Body of pancreas (tissue), 4 donors: ENCODE results near the gene THAP8. TPM values are rescaled to one million over a fixed set of nuclear protein-coding genes. Genes with fewer than 3 reads are reported as not detected.
A peak's percentile ranks its signal among the peaks of the same experiment; 100 is the strongest.

Source experiments
- ATAC-seq: fragments of 150-250 bp; one replicate; pipeline ENCODE4 v1.9.1; 2016
- DNase-seq, 4 donors: peaks; one replicate each; pipeline ENCODE4 v3.0.0-alpha.2; 2019
- H3K27ac ChIP-seq, 4 donors: fragments of 200-600 bp; sonication (generic); 1 replicate in 3 of 4; 2 replicates in 1 of 4; pipeline versions ENCODE4 v1.5.1 to v1.6.1; 2016 to 2019; ENCODE audit warnings: mild to moderate bottlenecking in 1 of 4, mixed read lengths in 1 of 4, moderate library complexity in 1 of 4
- H3K27me3 ChIP-seq, 2 donors: fragments of 200-600 bp; sonication (generic); one replicate each; pipeline ENCODE4 v1.6.0; 2016; ENCODE audit warnings: mild to moderate bottlenecking in 1 of 2
- H3K36me3 ChIP-seq, 2 donors: fragments of 200-600 bp; sonication (generic); replicated peaks in 1 of 2; 2 replicates each; pipeline ENCODE4 v1.5.1; 2016; ENCODE audit warnings: low read depth in 2 of 2; ENCODE audit not compliant: insufficient read depth in 1 of 2
- H3K4me1 ChIP-seq: fragments of 200-600 bp; sonication (generic); one replicate; pipeline ENCODE4 v1.6.0; 2016
- H3K4me3 ChIP-seq, 2 donors: fragments of 200-600 bp; sonication (generic); 1 replicate in 1 of 2; 2 replicates in 1 of 2; pipeline ENCODE4 v1.5.1; 2016 to 2019
- H3K9me3 ChIP-seq, 3 donors: fragments of 200-600 bp; sonication (generic); 1 replicate in 2 of 3; 2 replicates in 1 of 3; pipeline ENCODE4 v1.5.1; 2016
- CTCF ChIP-seq, 7 experiments: fragments of 450-650 bp in 4 of 7; fragments of 200-600 bp in 3 of 7; sonication (generic) in 3 of 7; IDR thresholded peaks; one replicate each; pipeline ENCODE4 v1.5.1; 2016 to 2019; ENCODE audit warnings: antibody characterized with exemption in 7 of 7
- POLR2A ChIP-seq, 3 donors: fragments of 450-650 bp; IDR thresholded peaks; one replicate each; pipeline ENCODE4 v1.6.1; 2016; ENCODE audit warnings: antibody characterized with exemption in 3 of 3, mild to moderate bottlenecking in 2 of 3
- WGBS, 2 donors: methylation state at CpG; one replicate each; pipeline ENCODE4 v1.1.5; 2017; 5-methylcytosine and 5-hydroxymethylcytosine counted together
- intact Hi-C: fragments of 100-400 bp; cut with DNase I; formaldehyde crosslinking; loops from one replicate; pipeline ENCODE4 v1.15.1; 2023
- total RNA-seq, 2 donors: library from RNA; depleted of rRNA; stranded (reverse); fragments of >200 nt; gene quantifications; one replicate each; pipeline ENCODE4 v1.1.0, GENCODE V29; 2016

Gene THAP8
- total RNA-seq, 2 donors from 2014 or later = 1.3 to 6.0 TPM

- intact Hi-C loops = no loop called here
Measured at GRCh38 chr19:35996777-35997176, 57.3 kb downstream of the THAP8 start.

GRCh38 chr19:35995048-35995993 is 58.8 kb downstream of the THAP8 start, which contains the start of gene SDHAF1:
SDHAF1 (plus strand) TSS chr19:35995188; CDS start chr19:35995275, 87 bp downstream.
- no peaks in the 10 kb centered on the region for H3K27me3 ChIP-seq
- H3K4me1 ChIP-seq = peaks cover 42% of the 10 kb centered on the region
- H3K27ac ChIP-seq = peak within 1 kb of the TSS; percentile 60 to 92 (median 81)
- no peaks in the 10 kb centered on the region for H3K36me3 ChIP-seq
- 1 to 4% methylated on average over 5 to 96 of the region's 97 CpGs for WGBS, 2 donors
- ATAC-seq (peak; percentile 95), DNase-seq (peak; percentile 97)
- peak within 1 kb of the TSS; percentile 84 to 91 for H3K4me3 ChIP-seq
- TF ChIP-seq CTCF (IDR thresholded peaks at IDR 0.05) = no peak
- peak; percentile 76 to 95 (median 83) for TF ChIP-seq POLR2A (IDR thresholded peaks at IDR 0.05)
- intact Hi-C loops = no loop called here
- no peaks in the 10 kb centered on the region for H3K9me3 ChIP-seq

More at GRCh38 chr19:35996777-35997176, 57.3 kb downstream of the THAP8 start:
- Histone ChIP-seq H3K36me3 (no peaks in the 10 kb centered on the region), H3K27me3 (no peaks in the 10 kb centered on the region), H3K27ac (peak overlapping the region in 2 of 4 donors; percentile 60 to 85), H3K4me3 (no peak overlapping the region), H3K9me3 (no peaks in the 10 kb centered on the region), H3K4me1 (peaks cover 42% of the 10 kb centered on the region)
- TF ChIP-seq CTCF (IDR thresholded peaks at IDR 0.05) = no peak
- TF ChIP-seq POLR2A (IDR thresholded peaks at IDR 0.05) = no peak
- no peak for ATAC-seq
- DNase-seq = no peak
- WGBS, 2 donors = 80 to 84% methylated on average over 8 of the region's 8 CpGs

GRCh38 chr19:35993923-35994598 is 60.0 kb downstream of the THAP8 start:
- Histone ChIP-seq H3K36me3 (no peaks in the 10 kb centered on the region), H3K9me3 (no peaks in the 10 kb centered on the region), H3K27ac (peak overlapping the region in 1 of 4 donors; percentile 92), H3K4me1 (peaks cover 35% of the 10 kb centered on the region), H3K27me3 (no peaks in the 10 kb centered on the region), H3K4me3 (no peak overlapping the region)
- TF ChIP-seq CTCF (IDR thresholded peaks at IDR 0.05) (no peak), POLR2A (IDR thresholded peaks at IDR 0.05) (no peak)
- no peak for ATAC-seq
- 41 to 42% methylated on average over 30 to 49 of the region's 49 CpGs for WGBS, 2 donors
- peak in 1 of 4 donors; percentile 27 for DNase-seq
- intact Hi-C loops = no loop called here

- Histone ChIP-seq H3K36me3 (no peaks in the 10 kb centered on the region), H3K4me3 (no peak overlapping the region), H3K27me3 (no peaks in the 10 kb centered on the region), H3K27ac (no peak overlapping the region), H3K4me1 (peaks cover 28% of the 10 kb centered on the region), H3K9me3 (no peaks in the 10 kb centered on the region)
- ATAC-seq (no peak), DNase-seq (no peak)
- WGBS, 2 donors = 85 to 94% methylated on average over 8 of the region's 8 CpGs
- no peak for TF ChIP-seq POLR2A (IDR thresholded peaks at IDR 0.05)
- no peak for TF ChIP-seq CTCF (IDR thresholded peaks at IDR 0.05)
- intact Hi-C loops = no loop called here
Measured at GRCh38 chr19:35992907-35993765, 60.9 kb downstream of the THAP8 start.
